Stimulated activated memory B cell treated with anti-CD40 and anti-IgM and Interleukin-4, amounts not matched to agents 10 μg/mL and 1 μg/mL and 100 μg/mL, for 72 hours (primary cell): ENCODE measurements around the gene GP1BB.

Experiments
- ATAC-seq: fragments of 150-1000 bp; cut with Tn5 transposase; 2 replicates; pipeline ENCODE4 v1.10.0; 2021
- H3K27ac Mint-ChIP-seq: one replicate; pipeline ENCODE4 v1.8.0; 2022; ENCODE audit warnings: mild to moderate bottlenecking, mixed read lengths
- H3K27me3 Mint-ChIP-seq: one replicate; pipeline ENCODE4 v1.8.0; 2022; ENCODE audit warnings: mixed read lengths
- H3K36me3 Mint-ChIP-seq: one replicate; pipeline ENCODE4 v1.8.0; 2022; ENCODE audit warnings: mixed read lengths
- H3K4me1 Mint-ChIP-seq: one replicate; pipeline ENCODE4 v1.8.0; 2022; ENCODE audit warnings: mixed read lengths
- H3K4me3 Mint-ChIP-seq: one replicate; pipeline ENCODE4 v1.8.0; 2022; ENCODE audit warnings: mild to moderate bottlenecking, moderate library complexity, mixed read lengths
- H3K9me3 Mint-ChIP-seq: one replicate; pipeline ENCODE4 v1.8.0; 2022; ENCODE audit warnings: mixed read lengths

The GP1BB gene

GRCh38 chr22:19716829-19717105, 6.6 kb upstream of the GP1BB start:
- Mint-ChIP-seq H3K27me3 (peaks cover 83% of the 10 kb centered on the region), H3K27ac (no peak overlapping the region), H3K9me3 (no peaks in the 10 kb centered on the region), H3K36me3 (no peaks in the 10 kb centered on the region), H3K4me1 (peaks cover 13% of the 10 kb centered on the region), H3K4me3 (no peak overlapping the region)
- ATAC-seq = no peak

DNA sequence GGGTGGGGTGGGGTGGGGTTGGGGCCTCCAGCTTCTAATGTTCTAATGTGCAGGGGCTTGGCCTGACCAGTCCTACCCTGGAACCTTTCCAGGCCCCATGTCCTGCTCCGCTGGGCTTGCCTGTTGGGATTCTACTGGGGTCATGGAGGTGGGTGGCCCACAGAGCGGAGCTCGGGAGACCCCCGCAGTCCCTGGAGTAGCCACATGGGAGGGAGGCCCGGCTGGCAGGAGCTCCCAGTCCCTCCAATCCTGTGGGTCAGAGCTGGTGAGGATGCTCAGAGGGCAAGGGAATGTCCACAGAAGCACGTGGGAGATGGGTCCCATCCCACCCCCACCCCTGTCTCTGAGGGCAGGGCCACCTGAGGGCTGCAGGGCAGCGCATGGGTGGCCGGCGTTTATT, 6.2 kb upstream of the GP1BB start:
- Mint-ChIP-seq H3K27ac (no peak overlapping the region), H3K4me1 (peaks cover 13% of the 10 kb centered on the region), H3K36me3 (no peaks in the 10 kb centered on the region), H3K27me3 (peaks cover 80% of the 10 kb centered on the region), H3K9me3 (no peaks in the 10 kb centered on the region), H3K4me3 (no peak overlapping the region)
- ATAC-seq = no peak

DNA sequence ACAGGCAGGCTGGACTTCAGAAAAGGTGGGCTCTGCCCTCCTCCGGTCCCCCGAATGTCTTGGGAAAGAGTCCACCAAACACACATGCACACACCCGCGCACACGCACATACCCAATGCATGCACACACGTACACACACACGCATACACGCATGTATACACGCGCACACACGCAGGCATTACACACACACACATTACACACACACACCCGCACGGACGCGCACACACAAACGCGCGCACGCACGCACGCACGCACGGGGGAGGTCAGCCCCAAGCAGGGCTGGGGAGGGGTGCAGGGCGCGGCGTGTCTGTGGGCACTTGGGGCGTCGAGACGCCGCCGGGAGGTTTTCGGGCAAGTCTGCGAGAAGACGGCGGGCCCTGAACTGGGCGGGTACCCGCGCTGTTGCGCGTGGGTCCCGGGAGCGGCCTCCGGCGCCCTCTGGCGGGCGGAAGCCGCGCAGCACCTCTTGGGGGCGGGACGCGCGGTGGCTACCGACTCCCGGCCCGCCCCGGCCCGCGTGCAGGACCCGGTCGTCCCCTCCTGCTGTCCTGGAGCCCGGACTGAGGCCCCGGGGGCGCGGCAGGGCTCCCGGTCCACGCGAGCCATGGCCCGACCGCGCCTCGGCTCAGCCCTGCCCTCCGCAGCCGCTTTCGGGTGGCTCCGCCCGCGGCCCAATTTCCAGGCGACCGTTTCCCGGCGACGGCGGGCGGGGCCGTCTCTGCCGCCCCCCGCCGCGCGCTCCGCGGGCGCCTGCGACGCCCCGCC, 5.5 kb upstream of the GP1BB start:
- peaks cover 17% of the 10 kb centered on the region for H3K4me1 Mint-ChIP-seq
- H3K4me3 Mint-ChIP-seq = peak overlapping the region; percentile 64
- H3K9me3 Mint-ChIP-seq = no peaks in the 10 kb centered on the region
- no peak overlapping the region for H3K27ac Mint-ChIP-seq
- H3K36me3 Mint-ChIP-seq = no peaks in the 10 kb centered on the region
- peaks cover 80% of the 10 kb centered on the region for H3K27me3 Mint-ChIP-seq
- ATAC-seq = peak; percentile 77

DNA sequence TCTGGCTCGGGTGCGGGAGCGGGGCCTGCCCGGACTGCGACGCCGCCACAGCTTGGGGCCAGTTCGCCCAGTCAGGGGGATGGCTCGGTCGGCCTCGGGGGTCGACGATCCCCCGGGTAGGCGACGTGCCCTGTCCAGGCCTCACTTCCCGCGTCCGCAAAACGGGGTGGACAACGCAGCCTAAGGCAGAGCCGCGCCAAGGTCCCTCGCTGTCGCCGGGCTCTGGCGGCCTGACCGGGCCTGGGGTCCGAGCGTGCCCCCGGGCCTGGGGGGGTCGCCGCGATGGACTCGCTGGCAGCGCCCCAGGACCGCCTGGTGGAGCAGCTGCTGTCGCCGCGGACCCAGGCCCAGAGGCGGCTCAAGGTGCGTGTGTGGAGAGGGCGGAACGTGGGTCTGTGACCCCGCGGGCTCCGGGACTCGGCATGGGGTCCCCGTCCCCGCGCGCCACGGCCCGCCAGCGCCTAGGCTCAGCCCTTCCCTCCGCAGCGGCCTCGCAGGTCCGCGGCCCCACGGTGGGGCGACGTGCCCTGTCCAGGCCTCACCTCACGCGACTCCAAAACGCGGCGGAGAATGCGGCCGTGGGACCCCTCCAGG, 4.8 kb upstream of the GP1BB start:
- H3K4me1 Mint-ChIP-seq = peaks cover 24% of the 10 kb centered on the region
- H3K27me3 Mint-ChIP-seq = peaks cover 80% of the 10 kb centered on the region
- H3K4me3 Mint-ChIP-seq = peak overlapping the region; percentile 45
- H3K27ac Mint-ChIP-seq = no peak overlapping the region
- H3K36me3 Mint-ChIP-seq = no peaks in the 10 kb centered on the region
- no peak for ATAC-seq
- H3K9me3 Mint-ChIP-seq = no peaks in the 10 kb centered on the region

DNA sequence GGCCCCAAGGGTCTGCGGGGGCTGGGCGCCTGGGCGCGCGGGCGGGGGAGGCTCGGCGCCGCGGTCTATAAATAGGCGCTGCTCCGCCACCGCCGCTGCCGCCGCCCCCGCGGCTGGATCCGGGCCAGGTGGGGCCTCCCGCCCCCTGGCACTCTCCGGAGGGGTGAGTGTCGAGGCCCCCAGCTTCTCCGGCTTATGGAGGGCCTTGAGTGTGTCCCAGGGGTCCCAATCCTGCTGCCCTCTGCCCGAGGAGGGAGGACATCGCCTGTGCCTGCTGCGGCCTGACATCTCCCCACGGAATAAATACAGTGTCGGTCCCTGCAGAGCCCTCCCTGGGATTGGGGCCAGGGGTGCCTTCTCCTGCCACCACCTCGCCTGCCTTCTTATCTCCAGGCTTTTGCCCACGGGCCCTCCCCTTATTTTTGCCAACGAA, 4.3 kb upstream of the GP1BB start:
- H3K4me3 Mint-ChIP-seq = peak overlapping the region; percentile 50
- ATAC-seq = no peak
- peaks cover 26% of the 10 kb centered on the region for H3K4me1 Mint-ChIP-seq
- no peaks in the 10 kb centered on the region for H3K9me3 Mint-ChIP-seq
- no peak overlapping the region for H3K27ac Mint-ChIP-seq
- H3K36me3 Mint-ChIP-seq = no peaks in the 10 kb centered on the region
- H3K27me3 Mint-ChIP-seq = peaks cover 77% of the 10 kb centered on the region

GRCh38 chr22:19719488-19720021, 3.8 kb upstream of the GP1BB start:
- no peak overlapping the region for H3K27ac Mint-ChIP-seq
- ATAC-seq = no peak
- H3K27me3 Mint-ChIP-seq = peaks cover 81% of the 10 kb centered on the region
- no peaks in the 10 kb centered on the region for H3K9me3 Mint-ChIP-seq
- peaks cover 27% of the 10 kb centered on the region for H3K4me1 Mint-ChIP-seq
- peak overlapping the region; percentile 50 for H3K4me3 Mint-ChIP-seq
- H3K36me3 Mint-ChIP-seq = no peaks in the 10 kb centered on the region

GRCh38 chr22:19720150-19720827, 3.0 kb upstream of the GP1BB start:
- H3K36me3 Mint-ChIP-seq = no peaks in the 10 kb centered on the region
- H3K27me3 Mint-ChIP-seq = peaks cover 83% of the 10 kb centered on the region
- H3K4me1 Mint-ChIP-seq = peaks cover 35% of the 10 kb centered on the region
- no peaks in the 10 kb centered on the region for H3K9me3 Mint-ChIP-seq
- H3K27ac Mint-ChIP-seq = no peak overlapping the region
- no peak overlapping the region for H3K4me3 Mint-ChIP-seq
- ATAC-seq = no peak

DNA sequence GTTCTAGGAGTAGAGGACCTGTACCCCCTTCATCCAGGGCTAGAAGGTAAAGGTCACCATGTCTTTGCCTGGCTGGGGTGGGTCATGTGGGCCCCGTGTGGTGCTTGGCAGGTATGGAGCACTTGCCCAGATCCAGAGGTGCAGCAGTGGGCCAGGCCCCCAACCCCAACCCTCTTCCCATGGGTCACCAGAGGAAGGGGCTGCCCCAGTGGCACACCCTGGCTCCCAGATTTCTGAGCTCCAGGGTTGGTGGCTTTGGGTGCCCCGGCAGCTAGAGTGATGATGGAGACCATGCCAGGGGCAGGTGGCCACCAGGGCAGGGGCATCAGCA, 2.4 kb upstream of the GP1BB start:
- Mint-ChIP-seq H3K4me3 (no peak overlapping the region), H3K27ac (no peak overlapping the region), H3K4me1 (peaks cover 37% of the 10 kb centered on the region), H3K36me3 (no peaks in the 10 kb centered on the region), H3K27me3 (peaks cover 82% of the 10 kb centered on the region), H3K9me3 (no peaks in the 10 kb centered on the region)
- no peak for ATAC-seq

DNA sequence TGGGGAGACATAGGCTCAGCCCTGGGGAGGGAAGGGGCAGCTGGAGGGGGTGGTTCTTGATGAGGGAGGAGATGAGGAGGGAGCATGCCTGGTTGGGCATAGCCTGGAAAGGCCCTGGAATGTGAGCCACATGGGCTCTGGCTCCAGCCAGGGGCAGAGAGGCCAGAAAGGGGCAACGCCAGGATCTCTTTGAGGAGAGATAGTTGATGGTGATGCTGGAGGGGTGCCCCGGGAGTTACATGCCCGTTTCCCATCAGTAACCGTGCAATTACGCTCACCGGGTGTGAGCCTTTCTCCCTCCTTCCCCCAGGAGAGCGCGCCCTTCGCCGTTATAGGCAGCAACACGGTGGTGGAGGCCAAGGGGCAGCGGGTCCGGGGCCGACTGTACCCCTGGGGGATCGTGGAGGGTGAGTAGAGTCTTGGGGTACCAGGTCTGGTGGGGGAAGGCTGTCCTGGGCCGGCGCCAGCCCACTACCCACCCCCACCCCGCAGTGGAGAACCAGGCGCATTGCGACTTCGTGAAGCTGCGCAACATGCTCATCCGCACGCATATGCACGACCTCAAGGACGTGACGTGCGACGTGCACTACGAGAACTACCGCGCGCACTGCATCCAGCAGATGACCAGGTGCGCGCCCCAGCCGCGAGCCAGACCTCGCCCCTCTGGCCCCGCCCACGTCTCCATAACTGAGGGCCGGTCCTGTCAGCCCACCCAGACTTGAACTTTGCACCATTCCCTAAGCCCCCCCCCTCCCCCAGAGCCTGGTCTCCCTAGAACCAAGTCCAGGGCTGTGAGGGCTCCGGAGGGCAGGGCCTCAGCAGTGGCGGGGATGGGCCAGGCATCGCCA, 1.8 kb upstream of the GP1BB start:
- peaks cover 77% of the 10 kb centered on the region for H3K27me3 Mint-ChIP-seq
- no peaks in the 10 kb centered on the region for H3K9me3 Mint-ChIP-seq
- no peak overlapping the region for H3K27ac Mint-ChIP-seq
- peaks cover 37% of the 10 kb centered on the region for H3K4me1 Mint-ChIP-seq
- ATAC-seq = no peak
- H3K36me3 Mint-ChIP-seq = no peaks in the 10 kb centered on the region
- H3K4me3 Mint-ChIP-seq = no peak overlapping the region

- ATAC-seq = no peak
- Mint-ChIP-seq H3K4me3 (no peak overlapping the region), H3K9me3 (no peaks in the 10 kb centered on the region), H3K4me1 (peaks cover 36% of the 10 kb centered on the region), H3K27me3 (peaks cover 76% of the 10 kb centered on the region), H3K36me3 (no peaks in the 10 kb centered on the region), H3K27ac (no peak overlapping the region)
Measured at GRCh38 chr22:19722178-19722981, 959 bp upstream of the GP1BB start.

GRCh38 chr22:19722982-19723231, 432 bp upstream of the GP1BB start:
- ATAC-seq = no peak
- Mint-ChIP-seq H3K4me3 (peak overlapping the region; percentile 51), H3K9me3 (no peaks in the 10 kb centered on the region), H3K27ac (no peak overlapping the region), H3K27me3 (peaks cover 77% of the 10 kb centered on the region), H3K36me3 (no peaks in the 10 kb centered on the region), H3K4me1 (peaks cover 31% of the 10 kb centered on the region)

- Mint-ChIP-seq H3K4me1 (peaks cover 29% of the 10 kb centered on the region), H3K36me3 (no peaks in the 10 kb centered on the region), H3K27ac (no peak overlapping the region), H3K4me3 (peak overlapping the region; percentile 28), H3K27me3 (peaks cover 87% of the 10 kb centered on the region), H3K9me3 (no peaks in the 10 kb centered on the region)
- no peak for ATAC-seq
Measured at GRCh38 chr22:19723983-19724827, 866 bp downstream of the GP1BB start.

- peaks cover 87% of the 10 kb centered on the region for H3K27me3 Mint-ChIP-seq
- no peak for ATAC-seq
- H3K4me1 Mint-ChIP-seq = peaks cover 24% of the 10 kb centered on the region
- no peaks in the 10 kb centered on the region for H3K36me3 Mint-ChIP-seq
- H3K27ac Mint-ChIP-seq = no peak overlapping the region
- no peaks in the 10 kb centered on the region for H3K9me3 Mint-ChIP-seq
- no peak overlapping the region for H3K4me3 Mint-ChIP-seq
Measured at GRCh38 chr22:19724927-19725661, 1.8 kb downstream of the GP1BB start.
